HepG2 (cell line): ENCODE measurements around the gene TBX3. TPM values are rescaled to one million over a fixed set of nuclear protein-coding genes. Genes with fewer than 3 reads are reported as not detected.

Experiments
- CSRNP2 ChIP-seq: sonication (generic); formaldehyde crosslinking; conservative IDR thresholded peaks from 2 replicates; pipeline ENCODE4 v1.8.0; 2022; ENCODE audit warnings: low read depth, missing genetic modification reagents
- KLF6 ChIP-seq: IDR thresholded peaks from 2 replicates; pipeline ENCODE4 v1.8.0; 2016; ENCODE audit warnings: missing biosample characterization, missing genetic modification reagents
- MYNN ChIP-seq: sonication (generic); formaldehyde crosslinking; IDR thresholded peaks from 2 replicates; pipeline ENCODE4 v1.4.0; 2020; ENCODE audit warnings: mild to moderate bottlenecking, low read depth, missing genetic modification reagents
- NR2C2 ChIP-seq: sonication (generic); formaldehyde crosslinking; IDR thresholded peaks from 2 replicates; pipeline ENCODE4 v1.4.0; 2020; ENCODE audit warnings: missing genetic modification reagents, mild to moderate bottlenecking, moderate library complexity, borderline replicate concordance
- PAXIP1 ChIP-seq: sonication (generic); formaldehyde crosslinking; conservative IDR thresholded peaks from 2 replicates; pipeline ENCODE4 v1.4.0; 2020; ENCODE audit warnings: mild to moderate bottlenecking, missing genetic modification reagents, moderate library complexity
- TBP ChIP-seq: sonication (generic); formaldehyde crosslinking; IDR thresholded peaks from 2 replicates; pipeline ENCODE4 v1.5.0; 2020; ENCODE audit warnings: missing genetic modification reagents
- TMF1 ChIP-seq: sonication (generic); formaldehyde crosslinking; IDR thresholded peaks from 2 replicates; pipeline ENCODE4 v1.8.1; 2022; ENCODE audit warnings: low read depth, missing genetic modification reagents
- ZKSCAN1 ChIP-seq: fragments of 150-350 bp; IDR thresholded peaks from 2 replicates; pipeline ENCODE4 v1.6.1; 2014; ENCODE audit warnings: low read length
- ZNF124 ChIP-seq: sonication (generic); formaldehyde crosslinking; IDR thresholded peaks from 2 replicates; pipeline ENCODE4 v1.4.0; 2020; ENCODE audit warnings: missing genetic modification reagents
- ZNF138 ChIP-seq: sonication (generic); formaldehyde crosslinking; IDR thresholded peaks from 2 replicates; pipeline ENCODE4 v1.5.0; 2020; ENCODE audit warnings: mild to moderate bottlenecking, low read depth, missing genetic modification reagents
- ZNF143 ChIP-seq: sonication (generic); formaldehyde crosslinking; IDR thresholded peaks from 2 replicates; pipeline ENCODE4 v1.4.0; 2020; ENCODE audit warnings: missing genetic modification reagents
- ZNF17 ChIP-seq: sonication (generic); formaldehyde crosslinking; IDR thresholded peaks from 2 replicates; pipeline ENCODE4 v1.5.0; 2020; ENCODE audit warnings: mild to moderate bottlenecking, missing genetic modification reagents
- ZNF552 ChIP-seq: sonication (generic); formaldehyde crosslinking; IDR thresholded peaks from 2 replicates; pipeline ENCODE4 v1.9.0; 2022; ENCODE audit warnings: missing genetic modification reagents, mild to moderate bottlenecking, borderline replicate concordance
- ZNF629 ChIP-seq: sonication (generic); formaldehyde crosslinking; conservative IDR thresholded peaks from 2 replicates; pipeline ENCODE4 v1.5.0; 2020; ENCODE audit warnings: missing genetic modification reagents
- polyA plus RNA-seq, 8 experiments: library from polyadenylated mRNA; depleted of rRNA in 3 of 8; stranded (reverse) in 7 of 8; unstranded in 1 of 8; fragments of >200 nt; fragmentation: Illumina TruSeq in 4 of 8; extraction: Trizol in 4 of 8; gene quantifications; 2 replicates each; pipeline versions ENCODE4 v1.2.1 to v1.2.3, GENCODE V29; 2011 to 2016; ENCODE audit warnings: low read depth in 4 of 8, missing spikeins in 1 of 8, mixed read lengths in 1 of 8; ENCODE audit not compliant: insufficient read depth in 1 of 8
- total RNA-seq, 5 experiments: library from RNA; depleted of rRNA; stranded (reverse); fragments of >200 nt; fragmentation: Illumina TruSeq; extraction: Trizol; gene quantifications; 2 replicates each; pipeline ENCODE4 v1.2.3, GENCODE V29; 2016; ENCODE audit warnings: low read depth in 1 of 5
- TF ChIP-seq, protein P1 (sequence below), 2 experiments: sonication (generic) in 1 of 2; formaldehyde crosslinking in 1 of 2; IDR thresholded peaks; 2 replicates each; pipeline versions ENCODE4 v1.6.1 to v1.9.0; 2014 to 2022; ENCODE audit warnings: antibody characterized with exemption in 1 of 2, borderline replicate concordance in 1 of 2, inconsistent platforms in 1 of 2, low read depth in 1 of 2, missing genetic modification reagents in 1 of 2

Gene TBX3
- total and polyA plus RNA-seq, 2 of the 13 experiments (the other 11 are each of a cell fraction or from before 2014, with no cell fraction given): 27.1 to 42.4 TPM

GRCh38 chr12:114668151-114668885 is 15.7 kb downstream of the TBX3 start (continued):
- TF ChIP-seq, protein P1, sequence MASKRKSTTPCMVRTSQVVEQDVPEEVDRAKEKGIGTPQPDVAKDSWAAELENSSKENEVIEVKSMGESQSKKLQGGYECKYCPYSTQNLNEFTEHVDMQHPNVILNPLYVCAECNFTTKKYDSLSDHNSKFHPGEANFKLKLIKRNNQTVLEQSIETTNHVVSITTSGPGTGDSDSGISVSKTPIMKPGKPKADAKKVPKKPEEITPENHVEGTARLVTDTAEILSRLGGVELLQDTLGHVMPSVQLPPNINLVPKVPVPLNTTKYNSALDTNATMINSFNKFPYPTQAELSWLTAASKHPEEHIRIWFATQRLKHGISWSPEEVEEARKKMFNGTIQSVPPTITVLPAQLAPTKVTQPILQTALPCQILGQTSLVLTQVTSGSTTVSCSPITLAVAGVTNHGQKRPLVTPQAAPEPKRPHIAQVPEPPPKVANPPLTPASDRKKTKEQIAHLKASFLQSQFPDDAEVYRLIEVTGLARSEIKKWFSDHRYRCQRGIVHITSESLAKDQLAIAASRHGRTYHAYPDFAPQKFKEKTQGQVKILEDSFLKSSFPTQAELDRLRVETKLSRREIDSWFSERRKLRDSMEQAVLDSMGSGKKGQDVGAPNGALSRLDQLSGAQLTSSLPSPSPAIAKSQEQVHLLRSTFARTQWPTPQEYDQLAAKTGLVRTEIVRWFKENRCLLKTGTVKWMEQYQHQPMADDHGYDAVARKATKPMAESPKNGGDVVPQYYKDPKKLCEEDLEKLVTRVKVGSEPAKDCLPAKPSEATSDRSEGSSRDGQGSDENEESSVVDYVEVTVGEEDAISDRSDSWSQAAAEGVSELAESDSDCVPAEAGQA (IDR thresholded peaks at IDR 0.05; ENCODE audit: low read depth): 0 out of 2 replicates have a peak, but pooled peaks have one; percentile 61
- TF ChIP-seq, protein P1 (CRISPR knock-in tag; IDR thresholded peaks at IDR 0.05; ENCODE audit: borderline replicate concordance): no peak
- TF ChIP-seq ZKSCAN1: no peak
- TF ChIP-seq ZNF629 (CRISPR knock-in tag): no peak
- no peak for TF ChIP-seq TBP (CRISPR knock-in tag)
- no peak for TF ChIP-seq ZNF552 (CRISPR knock-in tag)
- TF ChIP-seq NR2C2 (CRISPR knock-in tag): 0 out of 2 replicates have a peak, but pooled peaks have one; percentile 10
- no peak for TF ChIP-seq KLF6 (CRISPR knock-in tag)
- TF ChIP-seq ZNF17 (CRISPR knock-in tag): no peak
- no peak for TF ChIP-seq TMF1 (CRISPR knock-in tag)
- TF ChIP-seq CSRNP2 (CRISPR knock-in tag): no peak
- no peak; the same call in 1 of the 2 replicates for TF ChIP-seq ZNF124
- TF ChIP-seq PAXIP1 (CRISPR knock-in tag): no peak
- TF ChIP-seq ZNF138 (CRISPR knock-in tag): no peak
- TF ChIP-seq MYNN (CRISPR knock-in tag): no peak
- TF ChIP-seq ZNF143: no peak
